GM12891 (cell line): Measurements from ENCODE around the gene HHIPL2.
"Not testable (repeated sequence)": the region's sequence is repeated elsewhere in the genome, so short reads cannot be mapped to it uniquely, and the experiment has no call there.

ENCODE experiments used
- PAX5 ChIP-seq: IDR thresholded peaks from 2 replicates; pipeline ENCODE4 v1.6.1; 2011; ENCODE audit warnings: low read length, moderate library complexity, mild to moderate bottlenecking; ENCODE audit not compliant: insufficient read depth, severe bottlenecking
- POLR2A ChIP-seq: IDR thresholded peaks from 2 replicates; pipeline ENCODE4 v1.6.1; 2011; ENCODE audit warnings: low read depth, low read length, control low read depth
- POLR2AphosphoS5 ChIP-seq: IDR thresholded peaks from 2 replicates; pipeline ENCODE4 v1.6.1; 2011; ENCODE audit warnings: low read depth, low read length, control low read depth
- POU2F2 ChIP-seq: IDR thresholded peaks from 2 replicates; pipeline ENCODE4 v1.6.1; 2011; ENCODE audit warnings: low read depth, mild to moderate bottlenecking, control low read depth, low read length, moderate library complexity
- SPI1 ChIP-seq: IDR thresholded peaks from 2 replicates; pipeline ENCODE4 v1.6.1; 2011; ENCODE audit warnings: low read depth, low read length, control low read depth
- TAF1 ChIP-seq: IDR thresholded peaks from 2 replicates; pipeline ENCODE4 v1.6.1; 2011; ENCODE audit warnings: low read depth, low read length, control low read depth

DNA sequence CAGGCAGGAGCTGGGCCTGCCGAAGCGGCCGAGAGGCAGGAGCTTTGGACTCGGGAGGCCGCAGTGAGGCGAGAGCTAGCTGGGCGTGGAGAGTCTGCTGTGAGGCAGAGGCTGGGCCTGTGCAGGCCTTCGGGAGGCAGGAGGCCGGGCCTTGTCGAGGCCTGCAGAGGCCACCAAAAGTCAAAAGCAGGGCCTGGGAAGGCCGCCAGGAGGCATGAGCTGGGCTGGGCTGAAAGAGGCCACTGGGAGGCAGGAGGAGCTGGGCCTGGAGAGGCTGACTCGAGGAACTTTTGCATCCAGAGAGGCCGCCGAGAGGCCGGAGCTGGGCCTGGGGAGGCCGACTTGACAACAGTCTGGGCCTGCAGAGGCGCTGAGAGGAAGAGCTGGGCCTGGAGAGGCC lies 74.2 kb downstream of the HHIPL2 start:
- not testable (repeated sequence) for TF ChIP-seq POLR2A, POLR2AphosphoS5, TAF1, POU2F2, SPI1, PAX5
